ENCODE results near the gene PRR14L.
A peak's percentile ranks its signal among the peaks of the same experiment; 100 is the strongest.
"Not testable (repeated sequence)": the region's sequence is repeated elsewhere in the genome, so short reads cannot be mapped to it uniquely, and the experiment has no call there.

PRR14L gene

DNA sequence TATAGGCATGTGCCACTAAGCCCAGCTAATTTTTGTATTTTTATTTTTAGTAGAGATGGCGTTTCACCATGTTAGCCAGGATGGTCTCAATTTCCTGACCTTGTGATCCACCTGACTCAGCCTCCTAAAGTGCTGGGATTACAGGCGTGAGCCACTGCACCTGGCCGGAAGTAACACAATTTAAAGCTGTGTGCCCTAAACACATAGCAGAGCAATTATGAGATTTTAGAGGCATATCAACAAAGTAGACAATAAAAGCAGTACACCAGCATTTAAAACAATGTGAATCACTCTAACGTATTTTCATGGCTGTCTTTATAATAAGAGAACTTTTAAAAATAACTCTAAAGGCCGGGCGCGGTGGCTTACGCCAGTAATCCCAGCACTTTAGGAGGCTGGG lies 42.4 kb downstream of the PRR14L start:
- no peak overlapping the region for H3K4me2 ChIP-seq
- H3K27ac ChIP-seq = no peak overlapping the region
- no peak for TF ChIP-seq Cebpa-rat (IDR thresholded peaks at IDR 0.05)
- peaks cover 0 to 81% (median 45%) of the 10 kb centered on the region in 11 experiments; a peak in 18 of 22 replicates for H4K20me1 ChIP-seq
- H3K4me3 ChIP-seq = no peak overlapping the region
- H3K4me1 ChIP-seq = peaks cover 6 to 18% (median 16%) of the 10 kb centered on the region in 10 experiments; a peak in 18 of 20 replicates
- H3K9me3 ChIP-seq (replicated peaks in 1 of 11) = no peaks in the 10 kb centered on the region
- no peak overlapping the region for H3K9ac ChIP-seq
- H3K36me3 ChIP-seq = peaks cover 75 to 100% (median 96%) of the 10 kb centered on the region in 11 experiments
- H3K27me3 ChIP-seq = no peaks in the 10 kb centered on the region

DNA sequence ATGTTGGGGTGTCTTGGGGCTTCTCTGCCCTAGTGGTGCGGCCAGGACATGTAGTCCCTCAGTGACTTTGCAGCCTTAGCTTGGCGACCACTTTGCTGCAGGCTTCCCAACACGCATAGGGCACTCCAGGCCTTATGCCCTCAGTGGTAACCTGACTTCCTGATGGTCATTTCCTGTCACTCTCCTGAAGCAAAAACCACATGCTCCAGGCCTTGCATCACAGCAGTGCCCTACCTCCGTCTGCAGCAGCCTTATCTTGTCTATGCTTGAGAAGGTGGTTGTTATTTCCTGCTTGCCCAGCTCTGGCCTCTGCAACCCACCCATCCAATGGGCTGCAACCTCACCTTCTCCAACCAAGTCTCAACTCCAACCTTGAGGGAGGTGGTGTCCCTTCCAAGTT lies 54.5 kb downstream of the PRR14L start:
- no peaks in the 10 kb centered on the region for H3K27me3 ChIP-seq
- peak overlapping the region in 4 of 11 experiments; percentile 6 to 60 (median 42); a peak in 7 of 22 replicates for H3K4me2 ChIP-seq
- H3K4me3 ChIP-seq = no peak overlapping the region
- peaks cover 7 to 36% (median 18%) of the 10 kb centered on the region in 10 experiments; a peak in 17 of 20 replicates for H3K4me1 ChIP-seq
- no peak for TF ChIP-seq Cebpa-rat (IDR thresholded peaks at IDR 0.05)
- H3K27ac ChIP-seq = no peak overlapping the region
- H3K9ac ChIP-seq = no peak overlapping the region
- peaks cover 86 to 99% (median 96%) of the 10 kb centered on the region in 11 experiments for H3K36me3 ChIP-seq
- peaks cover 0 to 32% (median 0%) of the 10 kb centered on the region in 11 experiments; a peak in 7 of 22 replicates for H4K20me1 ChIP-seq
- H3K9me3 ChIP-seq (replicated peaks in 1 of 11) = 0 out of 22 replicates have a peak, but pooled peaks cover 0 to 4% (median 0%) of the 10 kb centered on the region in 11 experiments

DNA sequence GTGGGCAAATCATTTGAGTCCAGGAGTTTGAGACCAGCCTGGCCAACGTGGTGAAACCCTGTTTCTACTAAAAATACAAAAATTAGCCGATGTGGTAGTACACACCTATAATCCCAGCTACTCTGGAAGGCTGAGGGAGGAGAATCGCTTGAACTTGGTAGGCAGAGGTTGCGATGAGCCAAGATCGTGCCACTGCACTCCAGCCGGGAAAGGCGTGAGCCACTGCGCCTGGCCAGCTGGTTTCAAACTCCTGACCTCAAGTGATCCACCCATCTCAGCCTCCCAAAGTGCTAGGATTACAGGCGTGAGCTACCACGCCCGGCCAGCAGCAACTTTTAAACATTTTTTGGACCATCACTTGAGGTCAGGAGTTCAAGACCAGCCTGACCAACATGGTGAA lies 55.9 kb downstream of the PRR14L start:
- H4K20me1 ChIP-seq = peaks cover 0 to 29% (median 0%) of the 10 kb centered on the region in 11 experiments; a peak in 7 of 22 replicates
- H3K4me3 ChIP-seq = not testable (repeated sequence)
- H3K36me3 ChIP-seq = peaks cover 88 to 99% (median 96%) of the 10 kb centered on the region in 11 experiments

DNA sequence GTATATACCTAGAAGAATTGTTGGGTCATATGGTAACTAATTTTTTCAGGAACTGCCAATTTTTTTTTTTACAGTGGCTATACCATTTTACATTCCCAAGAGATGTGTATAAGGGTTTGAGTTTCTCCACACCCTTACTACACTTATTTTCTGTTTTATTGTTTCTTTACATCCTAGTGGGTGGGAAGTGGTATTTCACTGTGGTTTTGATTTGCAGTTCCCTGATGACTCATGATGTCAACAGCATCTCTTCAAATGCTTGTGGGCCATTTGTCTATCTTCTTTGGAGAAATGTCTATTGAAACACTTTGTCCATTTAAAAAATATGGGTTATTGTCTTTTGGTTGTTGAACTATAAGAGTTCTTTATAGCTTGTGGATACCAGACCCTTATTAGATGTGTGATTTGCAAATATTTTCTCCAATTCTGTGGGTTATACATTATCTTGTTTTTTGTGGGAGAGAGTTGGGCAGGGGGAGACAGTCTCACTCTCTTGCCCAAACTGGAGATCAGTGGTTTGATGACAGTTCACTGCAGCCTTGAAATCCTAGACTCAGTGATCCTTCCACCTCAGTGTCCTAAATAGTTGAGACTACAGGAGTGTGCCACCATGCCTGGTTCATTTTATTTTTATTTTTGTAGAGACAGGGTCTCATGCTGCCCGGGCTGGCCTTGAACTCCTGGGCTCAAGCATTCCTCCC lies 57.6 kb downstream of the PRR14L start:
- Histone ChIP-seq H3K27ac (peak overlapping the region in 8 of 11 experiments; percentile 50 to 66 (median 60); a peak in 16 of 22 replicates), H3K36me3 (peaks cover 89 to 99% (median 96%) of the 10 kb centered on the region in 11 experiments), H3K4me3 (no peak overlapping the region), H3K9ac (peak overlapping the region in 4 of 11 experiments; percentile 2 to 37 (median 14); a peak in 9 of 22 replicates), H3K9me3 (replicated peaks in 1 of 11) (0 out of 22 replicates have a peak, but pooled peaks cover 0 to 4% (median 0%) of the 10 kb centered on the region in 11 experiments), H3K27me3 (no peaks in the 10 kb centered on the region), H3K4me2 (peak overlapping the region in 10 of 11 experiments; percentile 34 to 87 (median 67); a peak in 20 of 22 replicates), H4K20me1 (peaks cover 0 to 21% (median 0%) of the 10 kb centered on the region in 11 experiments; a peak in 6 of 22 replicates), H3K4me1 (peaks cover 7 to 36% (median 18%) of the 10 kb centered on the region in 10 experiments; a peak in 17 of 20 replicates)
- 0 out of 22 replicates have a peak, but pooled peaks of 1 of the 11 experiments have one; percentile 7 for TF ChIP-seq Cebpa-rat (IDR thresholded peaks at IDR 0.05)

More for the DNA sequence above, 55.9 kb downstream of the PRR14L start:
- not testable (repeated sequence) for H3K27me3 ChIP-seq; H3K4me2 ChIP-seq; H3K9me3 ChIP-seq (replicated peaks in 1 of 11); H3K27ac ChIP-seq; H3K9ac ChIP-seq
- peaks cover 7 to 36% (median 18%) of the 10 kb centered on the region in 10 experiments; a peak in 17 of 20 replicates for H3K4me1 ChIP-seq

DNA sequence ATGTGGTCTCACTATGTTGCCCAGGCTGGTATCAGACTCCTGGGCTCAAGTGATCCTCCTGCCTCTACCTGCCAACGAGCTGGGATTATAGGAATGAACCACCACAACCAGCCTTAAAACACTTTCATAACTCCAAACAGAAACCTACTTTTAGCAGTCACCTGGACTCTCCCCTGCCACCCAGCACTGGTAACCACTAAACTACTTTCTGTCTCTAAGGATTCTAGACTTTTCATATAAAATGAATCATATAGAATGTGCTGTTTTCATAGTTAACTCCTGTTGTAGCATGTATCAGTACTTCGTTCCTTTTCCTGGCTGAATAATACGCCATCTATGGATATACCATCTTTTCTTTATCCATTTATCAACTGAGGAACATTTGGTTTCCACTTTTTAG lies 58.5 kb downstream of the PRR14L start:
- 0 out of 22 replicates have a peak, but pooled peaks cover 0 to 4% (median 0%) of the 10 kb centered on the region in 11 experiments for H3K9me3 ChIP-seq (replicated peaks in 1 of 11)
- peaks cover 89 to 99% (median 96%) of the 10 kb centered on the region in 11 experiments for H3K36me3 ChIP-seq
- peaks cover 0 to 21% (median 0%) of the 10 kb centered on the region in 11 experiments; a peak in 6 of 22 replicates for H4K20me1 ChIP-seq

GRCh38 chr22:31683181-31684105 lies 66.5 kb downstream of the PRR14L start:
- Histone ChIP-seq H3K4me2 (no peak overlapping the region), H3K27ac (peak overlapping the region in 1 of 11 experiments; percentile 16; a peak in 1 of 22 replicates), H3K4me3 (no peak overlapping the region), H3K27me3 (no peaks in the 10 kb centered on the region), H4K20me1 (peaks cover 0 to 18% (median 0%) of the 10 kb centered on the region in 11 experiments; a peak in 1 of 22 replicates), H3K9ac (no peak overlapping the region), H3K36me3 (peaks cover 58 to 69% (median 65%) of the 10 kb centered on the region in 11 experiments), H3K4me1 (peaks cover 0 to 26% (median 14%) of the 10 kb centered on the region in 10 experiments; a peak in 13 of 20 replicates), H3K9me3 (replicated peaks in 1 of 11) (no peaks in the 10 kb centered on the region)
- TF ChIP-seq Cebpa-rat (IDR thresholded peaks at IDR 0.05) = no peak

More for the DNA sequence above, 58.5 kb downstream of the PRR14L start:
- Histone ChIP-seq H3K4me1 (peaks cover 7 to 36% (median 18%) of the 10 kb centered on the region in 10 experiments; a peak in 17 of 20 replicates), H3K4me3 (no peak overlapping the region), H3K27ac (peak overlapping the region in 7 of 11 experiments; percentile 31 to 62 (median 56); a peak in 10 of 22 replicates), H3K4me2 (peak overlapping the region in 5 of 11 experiments; percentile 66 to 87 (median 75); a peak in 7 of 22 replicates), H3K27me3 (no peaks in the 10 kb centered on the region), H3K9ac (no peak overlapping the region)
- no peak for TF ChIP-seq Cebpa-rat (IDR thresholded peaks at IDR 0.05)

DNA sequence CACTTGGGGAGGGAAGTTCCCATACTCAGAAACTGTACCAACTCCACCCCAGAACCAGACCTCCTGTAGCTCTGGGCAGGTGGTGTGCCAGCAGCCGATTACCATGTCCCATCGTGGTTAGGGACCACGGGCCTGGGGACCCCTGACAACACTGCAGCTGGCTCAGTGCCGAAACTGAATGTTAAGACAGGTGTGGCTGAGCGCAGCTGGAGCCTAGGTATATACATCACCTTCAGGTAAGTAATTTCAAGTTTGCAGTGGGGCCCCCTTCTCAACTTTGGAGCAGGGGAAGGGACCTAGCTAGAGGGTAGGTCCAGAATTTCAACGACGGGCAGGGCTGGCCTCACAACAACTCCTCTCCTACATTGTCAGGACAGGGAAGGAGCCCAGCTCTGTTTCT lies 67.2 kb downstream of the PRR14L start:
- Histone ChIP-seq H3K36me3 (peaks cover 51 to 62% (median 58%) of the 10 kb centered on the region in 11 experiments), H3K27me3 (no peaks in the 10 kb centered on the region), H3K4me3 (no peak overlapping the region), H3K4me1 (peaks cover 0 to 26% (median 14%) of the 10 kb centered on the region in 10 experiments; a peak in 13 of 20 replicates), H3K9ac (no peak overlapping the region), H3K9me3 (replicated peaks in 1 of 11) (no peaks in the 10 kb centered on the region), H3K27ac (peak overlapping the region in 1 of 11 experiments; percentile 16; a peak in 1 of 22 replicates), H4K20me1 (peaks cover 0 to 18% (median 0%) of the 10 kb centered on the region in 11 experiments; a peak in 1 of 22 replicates), H3K4me2 (no peak overlapping the region)
- no peak for TF ChIP-seq Cebpa-rat (IDR thresholded peaks at IDR 0.05)

Data from BLaER1 treated with 17β-estradiol and CSF1 and Interleukin-3, amounts not matched to agents 10 nM and 100 nM (cell line).